ENCODE measurements around the gene RPS24. TPM values are rescaled to one million over a fixed set of nuclear protein-coding genes. Genes with fewer than 3 reads are reported as not detected.

RPS24 gene
- total RNA-seq, 1 experiment from 2014 or later, result 9,576 TPM

DNA sequence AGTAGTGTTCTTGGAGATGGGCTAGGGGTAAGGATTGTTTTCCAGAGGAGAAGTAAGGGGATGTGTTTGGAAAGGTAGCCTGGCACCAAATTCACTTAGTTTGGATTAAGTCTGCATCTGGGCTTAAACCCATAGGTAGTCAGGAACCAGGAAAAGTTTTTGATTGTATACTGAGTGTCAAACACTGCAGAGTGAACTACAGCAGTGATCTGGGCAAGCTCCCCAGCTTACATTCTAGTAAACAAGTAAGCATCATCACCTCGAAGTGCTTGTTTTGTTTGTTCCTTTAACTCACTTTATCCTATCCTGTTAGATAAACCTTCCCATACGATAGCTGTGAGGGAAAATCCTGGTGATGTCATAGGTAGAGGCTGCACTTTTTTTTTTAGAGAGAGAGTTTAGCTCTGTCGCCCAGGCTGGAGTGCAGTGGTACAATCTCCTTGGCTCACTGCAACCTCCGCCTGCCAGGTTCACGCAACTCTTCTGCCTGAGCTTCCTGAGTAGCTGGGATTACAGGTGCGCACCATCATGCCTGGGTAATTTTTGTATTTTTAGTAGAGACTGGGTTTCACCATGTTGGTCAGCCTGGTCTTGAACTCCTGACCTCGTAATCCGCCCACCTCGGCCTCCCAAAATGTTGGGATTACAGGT is 2.4 kb downstream of the RPS24 start:
- no peaks in the 10 kb centered on the region for H3K9me2 ChIP-seq (replicated peaks; ENCODE audit: low read length)
- peak overlapping the region; percentile 65 for H3K4me3 ChIP-seq (ENCODE audit: low read length)
- no TSS peak for BruUV-seq (replicated peaks)
- peaks cover 41% of the 10 kb centered on the region for H3K4me1 ChIP-seq (ENCODE audit: insufficient read depth, low read length)
- H3K79me2 ChIP-seq (ENCODE audit: low read length), result peaks cover 75% of the 10 kb centered on the region
- H3K4me2 ChIP-seq (ENCODE audit: low read length), result peak overlapping the region; percentile 76
- no peak overlapping the region for H2AFZ ChIP-seq (ENCODE audit: low read length)
- no peaks in the 10 kb centered on the region for H3K27me3 ChIP-seq (ENCODE audit: low read length)
- peaks cover 69% of the 10 kb centered on the region for H4K20me1 ChIP-seq (ENCODE audit: low read length)
- no peak overlapping the region for H3K27ac ChIP-seq (ENCODE audit: low read length)
- DNase-seq (peak; percentile 31), ATAC-seq (no peak)
- ChIA-PET CTCF (interaction anchor here (0.6 kb wide), 2 partner anchors 19 to 763 kb away, joined by 3 read pairs; no protein-coding TSS in a partner anchor), POLR2A (ENCODE audit: unreplicated experiment) (interaction anchor here (0.7 kb wide), 1 partner anchor 365 kb away, joined by 4 read pairs; no protein-coding TSS in a partner anchor)
- TF ChIP-seq EZH2 (IDR thresholded peaks at IDR 0.05; ENCODE audit: low read length, unreplicated experiment) (no peak), EZH2phosphoT487 (IDR thresholded peaks at IDR 0.05; ENCODE audit: borderline replicate concordance, low read length) (no peak)
- TF ChIP-seq, protein P1, sequence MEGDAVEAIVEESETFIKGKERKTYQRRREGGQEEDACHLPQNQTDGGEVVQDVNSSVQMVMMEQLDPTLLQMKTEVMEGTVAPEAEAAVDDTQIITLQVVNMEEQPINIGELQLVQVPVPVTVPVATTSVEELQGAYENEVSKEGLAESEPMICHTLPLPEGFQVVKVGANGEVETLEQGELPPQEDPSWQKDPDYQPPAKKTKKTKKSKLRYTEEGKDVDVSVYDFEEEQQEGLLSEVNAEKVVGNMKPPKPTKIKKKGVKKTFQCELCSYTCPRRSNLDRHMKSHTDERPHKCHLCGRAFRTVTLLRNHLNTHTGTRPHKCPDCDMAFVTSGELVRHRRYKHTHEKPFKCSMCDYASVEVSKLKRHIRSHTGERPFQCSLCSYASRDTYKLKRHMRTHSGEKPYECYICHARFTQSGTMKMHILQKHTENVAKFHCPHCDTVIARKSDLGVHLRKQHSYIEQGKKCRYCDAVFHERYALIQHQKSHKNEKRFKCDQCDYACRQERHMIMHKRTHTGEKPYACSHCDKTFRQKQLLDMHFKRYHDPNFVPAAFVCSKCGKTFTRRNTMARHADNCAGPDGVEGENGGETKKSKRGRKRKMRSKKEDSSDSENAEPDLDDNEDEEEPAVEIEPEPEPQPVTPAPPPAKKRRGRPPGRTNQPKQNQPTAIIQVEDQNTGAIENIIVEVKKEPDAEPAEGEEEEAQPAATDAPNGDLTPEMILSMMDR (conservative IDR thresholded peaks at IDR 0.05; ENCODE audit: low read depth, low read length), result no peak
- H3F3A ChIP-seq (ENCODE audit: low read length, unreplicated experiment), result peaks cover 58% of the 10 kb centered on the region
- H3K36me3 ChIP-seq (ENCODE audit: low read depth, low read length), result peaks cover 70% of the 10 kb centered on the region
- intact Hi-C loops (cut with micrococcal nuclease), result no loop called here
- H3K9ac ChIP-seq (ENCODE audit: low read length), result peak overlapping the region; percentile 83
- H3K9me3 ChIP-seq (ENCODE audit: low read length), result no peaks in the 10 kb centered on the region

DNA sequence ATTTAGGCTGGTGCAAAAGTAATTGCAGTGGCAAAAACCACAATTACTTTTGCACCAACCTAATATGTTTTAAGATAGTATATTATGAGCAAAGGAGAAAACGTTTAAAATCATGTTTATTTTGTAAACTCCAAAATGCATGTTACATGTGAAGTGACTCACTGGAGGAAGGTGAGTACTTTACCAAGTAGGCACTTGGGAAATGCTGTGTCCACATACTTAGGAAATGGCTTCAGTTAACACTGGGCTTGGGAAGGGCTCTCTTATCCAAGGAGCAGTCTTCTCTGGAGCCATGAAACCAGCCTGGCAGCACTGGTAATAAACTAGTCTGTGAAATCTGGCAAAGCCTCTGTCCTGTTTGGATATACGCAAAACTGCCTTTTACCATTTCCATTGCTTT is 4.4 kb downstream of the RPS24 start:
- Histone ChIP-seq H3K36me3 (ENCODE audit: low read depth, low read length) (peaks cover 87% of the 10 kb centered on the region), H3K4me1 (ENCODE audit: insufficient read depth, low read length) (peaks cover 39% of the 10 kb centered on the region), H3K9me2 (replicated peaks; ENCODE audit: low read length) (no peaks in the 10 kb centered on the region), H3K9me3 (ENCODE audit: low read length) (no peaks in the 10 kb centered on the region), H3K27me3 (ENCODE audit: low read length) (no peaks in the 10 kb centered on the region), H3K9ac (ENCODE audit: low read length) (no peak overlapping the region), H3F3A (ENCODE audit: low read length, unreplicated experiment) (peaks cover 75% of the 10 kb centered on the region), H2AFZ (ENCODE audit: low read length) (no peak overlapping the region), H3K27ac (ENCODE audit: low read length) (no peak overlapping the region), H3K4me2 (ENCODE audit: low read length) (peak overlapping the region; percentile 76), H4K20me1 (ENCODE audit: low read length) (peaks cover 86% of the 10 kb centered on the region), H3K79me2 (ENCODE audit: low read length) (peaks cover 84% of the 10 kb centered on the region), H3K4me3 (ENCODE audit: low read length) (peak overlapping the region; percentile 65)
- peak; percentile 74 for DNase-seq
- BruUV-seq (replicated peaks), result no TSS peak
- TF ChIP-seq EZH2 (IDR thresholded peaks at IDR 0.05; ENCODE audit: low read length, unreplicated experiment) (no peak), EZH2phosphoT487 (IDR thresholded peaks at IDR 0.05; ENCODE audit: borderline replicate concordance, low read length) (no peak)
- TF ChIP-seq, protein P1 (conservative IDR thresholded peaks at IDR 0.05; ENCODE audit: low read depth, low read length), result no peak
- ATAC-seq, result no peak
- ChIA-PET POLR2A (ENCODE audit: unreplicated experiment) (no interaction called here), CTCF (no interaction called here)
- intact Hi-C loops (cut with micrococcal nuclease), result no loop called here

All from PC-3 (cell line).